Measurements from ENCODE around the gene METTL3. TPM values are rescaled to one million over a fixed set of nuclear protein-coding genes. Genes with fewer than 3 reads are reported as not detected.

The METTL3 gene
- polyA plus RNA-seq, 4 donors = 12.3 to 47.4 (median 19.9) TPM

GRCh38 chr14:21503376-21503775, 7.8 kb downstream of the METTL3 start:
- WGBS, 3 donors = 92 to 95% (median 94%) methylated on average over 4 of the region's 4 CpGs
- Histone ChIP-seq H3K4me3 (ENCODE audit: low read depth in 1 of 3, low read length in 3 of 3) (no peak overlapping the region), H3K4me1 (ENCODE audit: control insufficient read depth in 3 of 3, insufficient read depth in 2 of 3, low read depth in 1 of 3, low read length in 2 of 3) (no peaks in the 10 kb centered on the region), H3K36me3 (ENCODE audit: control insufficient read depth in 3 of 3, insufficient read depth in 2 of 3, low read depth in 1 of 3, low read length in 3 of 3) (peaks cover 9 to 42% (median 10%) of the 10 kb centered on the region in 3 donors), H3K27ac (ENCODE audit: low read depth in 1 of 3, low read length in 2 of 3) (no peak overlapping the region), H3K9me3 (ENCODE audit: control insufficient read depth in 2 of 2, insufficient read depth in 1 of 2, low read depth in 1 of 2, low read length in 1 of 2) (no peaks in the 10 kb centered on the region), H3K27me3 (ENCODE audit: control insufficient read depth in 3 of 3, insufficient read depth in 3 of 3, low read length in 3 of 3) (no peaks in the 10 kb centered on the region)
- DNase-seq = no peak
- no peak for FAIRE-seq

- H3K4me3 ChIP-seq (ENCODE audit: low read depth in 1 of 3, low read length in 3 of 3) = no peak overlapping the region
- WGBS, 3 donors = 95 to 97% (median 95%) methylated on average over 5 of the region's 5 CpGs
- FAIRE-seq = no peak
Measured at GRCh38 chr14:21501568-21501967, 9.6 kb downstream of the METTL3 start.

DNA sequence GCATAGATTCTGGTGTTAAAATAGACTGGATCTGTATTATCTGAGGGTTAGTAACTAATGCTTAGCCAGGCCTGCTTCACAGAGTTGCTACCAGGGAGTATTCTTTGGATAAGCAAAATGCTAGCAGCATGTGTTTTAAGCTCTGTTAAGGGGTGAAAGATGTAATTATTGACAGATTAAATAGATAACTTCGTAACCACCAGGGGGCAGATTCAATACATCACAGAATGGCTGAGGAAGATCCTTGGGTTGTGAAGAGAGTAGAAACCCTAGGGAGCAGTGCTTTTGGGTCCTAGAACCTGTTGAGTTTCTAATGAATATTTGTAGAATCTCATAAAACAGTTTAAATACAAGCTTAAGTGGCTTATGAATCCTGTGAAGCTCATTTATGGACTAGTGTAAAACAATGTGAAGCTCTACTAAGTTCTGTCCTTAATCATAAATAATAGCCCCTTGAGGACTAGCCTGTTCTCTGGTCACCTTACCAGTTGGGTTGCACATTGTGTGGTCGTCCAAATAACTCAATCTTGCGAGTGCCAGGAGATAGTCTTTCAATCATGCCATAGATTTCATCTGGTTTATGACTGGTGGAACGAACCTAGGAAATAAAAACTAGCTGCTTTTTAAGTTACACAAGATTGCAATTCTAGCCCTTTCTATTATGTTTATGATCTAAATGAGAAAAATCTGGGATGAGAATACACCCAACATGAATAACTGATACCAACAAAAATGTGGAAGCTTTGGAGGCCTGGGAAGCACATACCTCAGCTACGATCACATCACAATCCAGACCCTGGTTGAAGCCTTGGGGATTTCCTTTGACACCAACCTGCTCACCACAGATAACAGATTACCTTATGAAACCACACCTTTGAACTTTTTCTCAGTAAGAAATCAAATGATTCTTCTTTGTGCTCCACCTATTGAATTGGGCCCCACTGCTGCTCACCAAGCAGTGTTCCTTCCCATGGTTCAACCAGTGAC, 12.3 kb downstream of the METTL3 start:
- H3K27me3 ChIP-seq (ENCODE audit: control insufficient read depth in 3 of 3, insufficient read depth in 3 of 3, low read length in 3 of 3) = no peaks in the 10 kb centered on the region
- no peaks in the 10 kb centered on the region for H3K4me1 ChIP-seq (ENCODE audit: control insufficient read depth in 3 of 3, insufficient read depth in 2 of 3, low read depth in 1 of 3, low read length in 2 of 3)
- H3K9me3 ChIP-seq (ENCODE audit: control insufficient read depth in 2 of 2, insufficient read depth in 1 of 2, low read depth in 1 of 2, low read length in 1 of 2) = no peaks in the 10 kb centered on the region
- no peak overlapping the region for H3K27ac ChIP-seq (ENCODE audit: low read depth in 1 of 3, low read length in 2 of 3)
- FAIRE-seq (no peak), DNase-seq (peak; percentile 45 to 60)
- no peak overlapping the region for H3K4me3 ChIP-seq (ENCODE audit: low read depth in 1 of 3, low read length in 3 of 3)
- WGBS, 3 donors = 60 to 64% (median 62%) methylated on average over 5 of the region's 5 CpGs
- peaks cover 19 to 48% (median 20%) of the 10 kb centered on the region in 3 donors for H3K36me3 ChIP-seq (ENCODE audit: control insufficient read depth in 3 of 3, insufficient read depth in 2 of 3, low read depth in 1 of 3, low read length in 3 of 3)

More at GRCh38 chr14:21501568-21501967, 9.6 kb downstream of the METTL3 start:
- no peak for DNase-seq
- no peaks in the 10 kb centered on the region for H3K9me3 ChIP-seq (ENCODE audit: control insufficient read depth in 2 of 2, insufficient read depth in 1 of 2, low read depth in 1 of 2, low read length in 1 of 2)
- no peaks in the 10 kb centered on the region for H3K27me3 ChIP-seq (ENCODE audit: control insufficient read depth in 3 of 3, insufficient read depth in 3 of 3, low read length in 3 of 3)
- no peak overlapping the region for H3K27ac ChIP-seq (ENCODE audit: low read depth in 1 of 3, low read length in 2 of 3)
- H3K36me3 ChIP-seq (ENCODE audit: control insufficient read depth in 3 of 3, insufficient read depth in 2 of 3, low read depth in 1 of 3, low read length in 3 of 3) = peaks cover 12 to 39% (median 14%) of the 10 kb centered on the region in 3 donors
- no peaks in the 10 kb centered on the region for H3K4me1 ChIP-seq (ENCODE audit: control insufficient read depth in 3 of 3, insufficient read depth in 2 of 3, low read depth in 1 of 3, low read length in 2 of 3)

GRCh38 chr14:21496453-21496852, 14.7 kb downstream of the METTL3 start:
- no peak for FAIRE-seq
- DNase-seq = no peak
- Histone ChIP-seq H3K36me3 (ENCODE audit: control insufficient read depth in 3 of 3, insufficient read depth in 2 of 3, low read depth in 1 of 3, low read length in 3 of 3) (peaks cover 22 to 47% (median 22%) of the 10 kb centered on the region in 3 donors), H3K27me3 (ENCODE audit: control insufficient read depth in 3 of 3, insufficient read depth in 3 of 3, low read length in 3 of 3) (no peaks in the 10 kb centered on the region), H3K27ac (ENCODE audit: low read depth in 1 of 3, low read length in 2 of 3) (no peak overlapping the region), H3K9me3 (ENCODE audit: control insufficient read depth in 2 of 2, insufficient read depth in 1 of 2, low read depth in 1 of 2, low read length in 1 of 2) (no peaks in the 10 kb centered on the region), H3K4me3 (ENCODE audit: low read depth in 1 of 3, low read length in 3 of 3) (no peak overlapping the region), H3K4me1 (ENCODE audit: control insufficient read depth in 3 of 3, insufficient read depth in 2 of 3, low read depth in 1 of 3, low read length in 2 of 3) (no peaks in the 10 kb centered on the region)
- 84 to 92% (median 88%) methylated on average over 2 of the region's 2 CpGs for WGBS, 3 donors

- Histone ChIP-seq H3K27me3 (ENCODE audit: control insufficient read depth in 3 of 3, insufficient read depth in 3 of 3, low read length in 3 of 3) (no peaks in the 10 kb centered on the region), H3K36me3 (ENCODE audit: control insufficient read depth in 3 of 3, insufficient read depth in 2 of 3, low read depth in 1 of 3, low read length in 3 of 3) (peaks cover 23 to 51% (median 25%) of the 10 kb centered on the region in 3 donors), H3K4me1 (ENCODE audit: control insufficient read depth in 3 of 3, insufficient read depth in 2 of 3, low read depth in 1 of 3, low read length in 2 of 3) (no peaks in the 10 kb centered on the region), H3K27ac (ENCODE audit: low read depth in 1 of 3, low read length in 2 of 3) (no peak overlapping the region), H3K9me3 (ENCODE audit: control insufficient read depth in 2 of 2, insufficient read depth in 1 of 2, low read depth in 1 of 2, low read length in 1 of 2) (no peaks in the 10 kb centered on the region), H3K4me3 (ENCODE audit: low read depth in 1 of 3, low read length in 3 of 3) (no peak overlapping the region)
- 72 to 94% (median 88%) methylated on average over 2 of the region's 2 CpGs for WGBS, 3 donors
- DNase-seq = no peak
- FAIRE-seq = no peak
Measured at GRCh38 chr14:21494902-21495762, 16.0 kb downstream of the METTL3 start.

DNA sequence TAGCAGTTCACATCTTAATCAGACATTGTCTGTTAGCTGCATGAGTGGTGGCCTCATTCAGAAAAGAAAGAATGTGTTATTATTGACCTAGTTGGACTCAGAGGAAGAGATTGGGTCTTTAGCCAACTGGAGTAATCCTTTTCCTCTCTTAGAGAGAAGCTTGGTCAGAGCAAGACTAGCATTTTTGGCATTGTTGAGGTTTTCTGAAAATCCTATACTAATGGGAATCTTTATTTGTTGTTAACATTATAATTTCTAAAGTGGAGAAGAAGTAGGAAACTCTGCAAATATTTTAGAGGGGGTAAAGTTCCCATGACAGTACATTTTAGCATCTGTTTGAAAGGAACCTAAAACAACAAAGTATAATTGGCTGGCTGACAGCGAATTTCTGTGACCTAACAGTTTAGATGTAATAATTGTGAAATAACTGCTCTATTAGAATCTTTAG, 24.5 kb downstream of the METTL3 start:
- no peak for FAIRE-seq
- Histone ChIP-seq H3K27ac (ENCODE audit: low read depth in 1 of 3, low read length in 2 of 3) (no peak overlapping the region), H3K36me3 (ENCODE audit: control insufficient read depth in 3 of 3, insufficient read depth in 2 of 3, low read depth in 1 of 3, low read length in 3 of 3) (peaks cover 7 to 30% (median 10%) of the 10 kb centered on the region in 3 donors), H3K27me3 (ENCODE audit: control insufficient read depth in 3 of 3, insufficient read depth in 3 of 3, low read length in 3 of 3) (no peaks in the 10 kb centered on the region), H3K9me3 (ENCODE audit: control insufficient read depth in 2 of 2, insufficient read depth in 1 of 2, low read depth in 1 of 2, low read length in 1 of 2) (no peaks in the 10 kb centered on the region), H3K4me3 (ENCODE audit: low read depth in 1 of 3, low read length in 3 of 3) (no peak overlapping the region), H3K4me1 (ENCODE audit: control insufficient read depth in 3 of 3, insufficient read depth in 2 of 3, low read depth in 1 of 3, low read length in 2 of 3) (no peaks in the 10 kb centered on the region)
- no peak for DNase-seq
- 78 to 90% (median 84%) methylated on average over 1 of the region's 1 CpG for WGBS, 3 donors

- Histone ChIP-seq H3K36me3 (ENCODE audit: control insufficient read depth in 3 of 3, insufficient read depth in 2 of 3, low read depth in 1 of 3, low read length in 3 of 3) (peaks cover 0 to 20% (median 7%) of the 10 kb centered on the region in 3 donors), H3K27ac (ENCODE audit: low read depth in 1 of 3, low read length in 2 of 3) (peak within 1 kb of the TSS; percentile 82 to 95 (median 90)), H3K4me1 (ENCODE audit: control insufficient read depth in 3 of 3, insufficient read depth in 2 of 3, low read depth in 1 of 3, low read length in 2 of 3) (peaks cover 0 to 4% (median 2%) of the 10 kb centered on the region in 3 donors), H3K9me3 (ENCODE audit: control insufficient read depth in 2 of 2, insufficient read depth in 1 of 2, low read depth in 1 of 2, low read length in 1 of 2) (no peaks in the 10 kb centered on the region), H3K4me3 (ENCODE audit: low read depth in 1 of 3, low read length in 3 of 3) (peak within 1 kb of the TSS; percentile 75 to 91 (median 89)), H3K27me3 (ENCODE audit: control insufficient read depth in 3 of 3, insufficient read depth in 3 of 3, low read length in 3 of 3) (no peaks in the 10 kb centered on the region)
- DNase-seq (peak; percentile 99), FAIRE-seq (no peak)
- WGBS, 3 donors = 0 to 1% (median 0%) methylated on average over 49 of the region's 49 CpGs
Measured at GRCh38 chr14:21476925-21477681, 34.0 kb downstream of the METTL3 start, which contains the start of the genes RAB2B and TOX4. RAB2B (minus strand) TSS chr14:21476959; CDS start chr14:21476872, 87 bp downstream. TOX4 (plus strand) TSS chr14:21477195; CDS start chr14:21477279, 84 bp downstream.
